GM12878 (cell line): Measurements from ENCODE around the gene RPAP3. TPM values are rescaled to one million over a fixed set of nuclear protein-coding genes. Genes with fewer than 3 reads are reported as not detected.

ENCODE experiments used
- ATAC-seq: fragments of 200-7000 bp; cut with Tn5 transposase; 3 replicates; pipeline ENCODE4 v1.9.1; 2020; ENCODE audit warnings: mild to moderate bottlenecking, moderate library complexity
- BruUV-seq: library from RNA; stranded (reverse); fragments of 400-500 nt; replicated peaks from 2 replicates; lab custom pipeline; 2021; lab: Mats Ljungman, UMichigan
- CTCF ChIA-PET: fragments of 300-600 bp; sonication (Branson Sonifier 250); formaldehyde crosslinking; extraction: SDS; loops from one replicate; lab custom pipeline; 2021; ENCODE audit warnings: inconsistent platforms; lab: Yijun Ruan, JAX
- POLR2A ChIA-PET: fragments of 350-600 bp; formaldehyde crosslinking; extraction: SDS; loops from one replicate; lab custom pipeline; 2021; ENCODE audit warnings: inconsistent platforms; lab: Charles Lee
- RAD21 ChIA-PET: fragments of 300-600 bp; sonication (Branson Sonifier 250); formaldehyde crosslinking; loops from one replicate; lab custom pipeline; 2023; ENCODE audit warnings: antibody characterized with exemption; ENCODE audit not compliant: unreplicated experiment; lab: Charles Lee
- SMC1A ChIA-PET: fragments of 300-600 bp; sonication (Branson Sonifier 250); formaldehyde crosslinking; loops from one replicate; lab custom pipeline; 2023; ENCODE audit not compliant: unreplicated experiment, uncharacterized antibody; lab: Charles Lee
- DNase-seq: peaks from one replicate; pipeline ENCODE4 v3.0.0-alpha.2; 2011; ENCODE audit warnings: low read depth, low spot score
- FAIRE-seq: peaks from 3 replicates; lab custom pipeline; 2011; peaks lifted over from hg19 to GRCh38; lab: Jason Lieb, UNC
- H2AFZ ChIP-seq: 2 replicates; pipeline ENCODE4 v1.6.0; 2011; ENCODE audit warnings: low read depth, low read length, control low read depth; ENCODE audit not compliant: control insufficient read depth
- H3K27ac ChIP-seq: 2 replicates; pipeline ENCODE4 v1.5.1; 2011; ENCODE audit warnings: control low read depth; ENCODE audit not compliant: control insufficient read depth, insufficient read depth
- H3K27me3 ChIP-seq, 2 experiments: replicated peaks in 1 of 2; 2 replicates each; pipeline versions ENCODE4 v1.6.0 to v1.6.1; 2011; ENCODE audit warnings: low read length in 1 of 2; ENCODE audit not compliant: control insufficient read depth in 2 of 2, insufficient read depth in 2 of 2
- H3K36me3 ChIP-seq, 2 experiments: 2 replicates each; pipeline ENCODE4 v1.5.1; 2011; ENCODE audit warnings: low read length in 1 of 2; ENCODE audit not compliant: control insufficient read depth in 2 of 2, insufficient read depth in 2 of 2
- H3K4me1 ChIP-seq: 2 replicates; pipeline ENCODE4 v1.6.1; 2011; ENCODE audit warnings: mild to moderate bottlenecking, low read length, moderate library complexity, mixed read lengths; ENCODE audit not compliant: control insufficient read depth, insufficient read depth
- H3K4me2 ChIP-seq: 2 replicates; pipeline ENCODE4 v1.6.0; 2011; ENCODE audit warnings: control low read depth; ENCODE audit not compliant: control insufficient read depth, insufficient read depth
- H3K4me3 ChIP-seq: fragments of 200-600 bp; sonication (generic); 2 replicates; pipeline ENCODE4 v1.5.1; 2016
- H3K79me2 ChIP-seq: 2 replicates; pipeline ENCODE4 v1.6.0; 2011; ENCODE audit warnings: low read length; ENCODE audit not compliant: control insufficient read depth, insufficient read depth
- H3K9ac ChIP-seq: 2 replicates; pipeline ENCODE4 v1.8.0; 2011; ENCODE audit warnings: low read length, control low read depth, mixed read lengths; ENCODE audit not compliant: control insufficient read depth, insufficient read depth
- H3K9me3 ChIP-seq: replicated peaks from 3 replicates; pipeline ENCODE4 v1.5.1; 2011; ENCODE audit warnings: mild to moderate bottlenecking, low read length; ENCODE audit not compliant: control insufficient read depth, insufficient read depth
- H4K20me1 ChIP-seq: 2 replicates; pipeline ENCODE4 v1.6.0; 2011; ENCODE audit not compliant: control insufficient read depth, insufficient read depth
- CHD1 ChIP-seq: IDR thresholded peaks from 2 replicates; pipeline ENCODE4 v1.6.1; 2012; ENCODE audit warnings: low read depth, low read length, improper control_type of control experiment
- NFYB ChIP-seq: IDR thresholded peaks from 2 replicates; pipeline ENCODE4 v1.6.1; 2011; ENCODE audit warnings: low read depth, mild to moderate bottlenecking, low read length, improper control_type of control experiment, moderate library complexity; ENCODE audit not compliant: insufficient read depth
- RCOR1 ChIP-seq: conservative IDR thresholded peaks from 2 replicates; pipeline ENCODE4 v1.6.1; 2012; ENCODE audit warnings: low read depth, low read length, improper control_type of control experiment
- whole genome bisulfite sequencing: methylation state at CpG from one replicate; pipeline ENCODE4 v1.1.6; 2016; ENCODE audit warnings: low lambda C conversion rate; ENCODE audit not compliant: insufficient replicate concordance, insufficient coverage; ENCODE audit errors: missing lambda C conversion rate; 5-methylcytosine and 5-hydroxymethylcytosine counted together
- in situ Hi-C: fragments of 300-500 bp; cut with MboI; formaldehyde crosslinking; loops from 9 replicates; pipeline ENCODE4 v1.14.3; 2018; ENCODE audit warnings: mixed read lengths
- intact Hi-C: fragments of 100-400 bp; cut with micrococcal nuclease; formaldehyde crosslinking; loops from one replicate; pipeline ENCODE4 v1.14.2; 2022; ENCODE audit not compliant: unreplicated experiment
- polyA plus RNA-seq, 11 experiments: library from polyadenylated mRNA; depleted of rRNA in 4 of 11; unstranded in 6 of 11; stranded (reverse) in 5 of 11; fragments of >200 nt; fragmentation: Nextera tagmentation in 4 of 11; fragmentation: Illumina TruSeq in 1 of 11; extraction: Ambion mirVana in 4 of 11; extraction: Trizol in 1 of 11; gene quantifications; 1 replicate in 1 of 11; 2 replicates in 10 of 11; pipeline versions ENCODE4 v1.2.1 to v1.2.3, GENCODE V29; 2011 to 2016; ENCODE audit warnings: inconsistent platforms in 2 of 11, missing spikeins in 2 of 11, low read depth in 1 of 11
- total RNA-seq, 4 experiments: library from RNA; depleted of rRNA in 3 of 4; stranded (reverse); fragments of >200 nt in 3 of 4; fragmentation: Illumina TruSeq in 1 of 4; extraction: Trizol in 1 of 4; gene quantifications; 2 replicates each; pipeline versions ENCODE4 v1.2.1 to v1.2.3, GENCODE V29; 2013 to 2021
- TF ChIP-seq, protein P1 (sequence below): fragments of 450-650 bp; formaldehyde crosslinking; IDR thresholded peaks from 2 replicates; pipeline ENCODE4 v1.5.0; 2022; ENCODE audit warnings: mild to moderate bottlenecking, missing genetic modification characterization
- TF ChIP-seq, protein P2 (sequence below): fragments of 450-650 bp; IDR thresholded peaks from 2 replicates; pipeline ENCODE4 v1.6.1; 2014; ENCODE audit warnings: mild to moderate bottlenecking
- TF ChIP-seq, protein P3 (sequence below): IDR thresholded peaks from 2 replicates; pipeline ENCODE4 v1.6.1; 2012; ENCODE audit warnings: low read depth, low read length, improper control_type of control experiment

The RPAP3 gene
- total and polyA plus RNA-seq, 10 of the 15 experiments (the other 5 are each of a cell fraction or from before 2014, with no cell fraction given), result 14.1 to 50.6 (median 28.4) TPM

DNA sequence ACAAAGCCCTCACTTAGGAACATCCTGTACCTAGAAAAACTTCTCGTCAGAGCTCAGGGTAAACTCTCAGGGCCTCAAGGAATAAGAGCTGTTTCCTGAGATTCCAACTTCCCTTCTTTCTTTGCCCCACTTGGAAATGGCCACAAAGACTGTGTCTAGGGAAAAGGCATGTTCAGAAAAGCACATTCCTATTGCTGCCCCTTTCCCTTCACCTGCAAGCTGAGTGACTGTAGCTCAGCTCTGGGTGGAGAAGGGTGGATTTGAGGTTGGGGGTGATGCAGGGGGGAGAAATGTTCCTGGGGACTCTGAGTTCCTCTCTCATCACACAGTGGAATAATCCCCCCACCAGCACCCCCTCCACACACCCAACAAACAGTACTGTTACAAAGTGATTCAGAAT, 12.7 kb upstream of the RPAP3 start:
- ChIA-PET CTCF (interaction anchor here (0.6 to 8.1 kb wide), 13 partner anchors 8 to 118 kb away, joined by 3 to 151 read pairs (median 13); partner anchors contain the start of genes RAPGEF3 and RPAP3), SMC1A (interaction anchor here (1.0 to 10.8 kb wide), 9 partner anchors 8 to 119 kb away, joined by 3 to 129 read pairs (median 6); no protein-coding TSS in a partner anchor), POLR2A (interaction anchor here (0.6 to 1.9 kb wide), 2 partner anchors 11 to 22 kb away, joined by 3 to 6 read pairs; no protein-coding TSS in a partner anchor), RAD21 (interaction anchor here (0.8 to 5.6 kb wide), 4 partner anchors 23 to 48 kb away, joined by 3 to 60 read pairs (median 22); no protein-coding TSS in a partner anchor)
- no peaks in the 10 kb centered on the region for H3K4me1 ChIP-seq
- H3K4me3 ChIP-seq, result no peak overlapping the region
- no TSS peak for BruUV-seq
- no peaks in the 10 kb centered on the region for H3K79me2 ChIP-seq
- H4K20me1 ChIP-seq, result no peaks in the 10 kb centered on the region
- H3K9ac ChIP-seq, result no peak overlapping the region
- no peak overlapping the region for H2AFZ ChIP-seq
- WGBS, result 95% methylated on average over 1 of the region's 1 CpG
- in situ Hi-C loops, result no loop called here
- intact Hi-C loops, result loop anchor here (5.0 kb wide), 1 partner anchor 449 kb away; no protein-coding TSS in a partner anchor
- H3K27ac ChIP-seq, result no peak overlapping the region
- TF ChIP-seq, protein P1, sequence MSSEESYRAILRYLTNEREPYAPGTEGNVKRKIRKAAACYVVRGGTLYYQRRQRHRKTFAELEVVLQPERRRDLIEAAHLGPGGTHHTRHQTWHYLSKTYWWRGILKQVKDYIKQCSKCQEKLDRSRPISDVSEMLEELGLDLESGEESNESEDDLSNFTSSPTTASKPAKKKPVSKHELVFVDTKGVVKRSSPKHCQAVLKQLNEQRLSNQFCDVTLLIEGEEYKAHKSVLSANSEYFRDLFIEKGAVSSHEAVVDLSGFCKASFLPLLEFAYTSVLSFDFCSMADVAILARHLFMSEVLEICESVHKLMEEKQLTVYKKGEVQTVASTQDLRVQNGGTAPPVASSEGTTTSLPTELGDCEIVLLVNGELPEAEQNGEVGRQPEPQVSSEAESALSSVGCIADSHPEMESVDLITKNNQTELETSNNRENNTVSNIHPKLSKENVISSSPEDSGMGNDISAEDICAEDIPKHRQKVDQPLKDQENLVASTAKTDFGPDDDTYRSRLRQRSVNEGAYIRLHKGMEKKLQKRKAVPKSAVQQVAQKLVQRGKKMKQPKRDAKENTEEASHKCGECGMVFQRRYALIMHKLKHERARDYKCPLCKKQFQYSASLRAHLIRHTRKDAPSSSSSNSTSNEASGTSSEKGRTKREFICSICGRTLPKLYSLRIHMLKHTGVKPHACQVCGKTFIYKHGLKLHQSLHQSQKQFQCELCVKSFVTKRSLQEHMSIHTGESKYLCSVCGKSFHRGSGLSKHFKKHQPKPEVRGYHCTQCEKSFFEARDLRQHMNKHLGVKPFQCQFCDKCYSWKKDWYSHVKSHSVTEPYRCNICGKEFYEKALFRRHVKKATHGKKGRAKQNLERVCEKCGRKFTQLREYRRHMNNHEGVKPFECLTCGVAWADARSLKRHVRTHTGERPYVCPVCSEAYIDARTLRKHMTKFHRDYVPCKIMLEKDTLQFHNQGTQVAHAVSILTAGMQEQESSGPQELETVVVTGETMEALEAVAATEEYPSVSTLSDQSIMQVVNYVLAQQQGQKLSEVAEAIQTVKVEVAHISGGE (CRISPR knock-in tag), result no peak
- TF ChIP-seq RCOR1, result no peak
- TF ChIP-seq, protein P2, sequence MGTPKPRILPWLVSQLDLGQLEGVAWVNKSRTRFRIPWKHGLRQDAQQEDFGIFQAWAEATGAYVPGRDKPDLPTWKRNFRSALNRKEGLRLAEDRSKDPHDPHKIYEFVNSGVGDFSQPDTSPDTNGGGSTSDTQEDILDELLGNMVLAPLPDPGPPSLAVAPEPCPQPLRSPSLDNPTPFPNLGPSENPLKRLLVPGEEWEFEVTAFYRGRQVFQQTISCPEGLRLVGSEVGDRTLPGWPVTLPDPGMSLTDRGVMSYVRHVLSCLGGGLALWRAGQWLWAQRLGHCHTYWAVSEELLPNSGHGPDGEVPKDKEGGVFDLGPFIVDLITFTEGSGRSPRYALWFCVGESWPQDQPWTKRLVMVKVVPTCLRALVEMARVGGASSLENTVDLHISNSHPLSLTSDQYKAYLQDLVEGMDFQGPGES, result no peak
- TF ChIP-seq NFYB, result no peak
- TF ChIP-seq CHD1, result no peak
- TF ChIP-seq, protein P3, sequence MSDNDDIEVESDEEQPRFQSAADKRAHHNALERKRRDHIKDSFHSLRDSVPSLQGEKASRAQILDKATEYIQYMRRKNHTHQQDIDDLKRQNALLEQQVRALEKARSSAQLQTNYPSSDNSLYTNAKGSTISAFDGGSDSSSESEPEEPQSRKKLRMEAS, result no peak
- H3K27me3 ChIP-seq, result no peaks in the 10 kb centered on the region
- no peak overlapping the region for H3K4me2 ChIP-seq
- no peaks in the 10 kb centered on the region for H3K36me3 ChIP-seq
- no peak for FAIRE-seq
- no peaks in the 10 kb centered on the region for H3K9me3 ChIP-seq
- DNase-seq, result no peak
- ATAC-seq, result no peak
